Suprapubic skin (tissue), 4 donors: ENCODE results near the gene PELI2.

Source experiments
- CTCF ChIP-seq, 2 donors: fragments of 200-600 bp in 1 of 2; fragments of 450-650 bp in 1 of 2; sonication (generic) in 1 of 2; IDR thresholded peaks; one replicate each; pipeline ENCODE4 v1.5.1; 2016 to 2019; ENCODE audit warnings: antibody characterized with exemption in 2 of 2, mild to moderate bottlenecking in 1 of 2, moderate library complexity in 1 of 2
- EP300 ChIP-seq: sonication (generic); formaldehyde crosslinking; IDR thresholded peaks from one replicate; pipeline ENCODE4 v1.6.1; 2017; ENCODE audit warnings: antibody characterized with exemption
- POLR2AphosphoS5 ChIP-seq, 3 donors: sonication (generic); formaldehyde crosslinking; IDR thresholded peaks; one replicate each; pipeline ENCODE4 v1.6.1; 2017; ENCODE audit warnings: antibody characterized with exemption in 3 of 3

- TF ChIP-seq CTCF (IDR thresholded peaks at IDR 0.05) (no peak), EP300 (no peak), POLR2AphosphoS5 (IDR thresholded peaks at IDR 0.05) (no peak)
Measured at GRCh38 chr14:56150645-56151345, 32.6 kb downstream of the PELI2 start.
